Subcutaneous adipose tissue (tissue), 4 donors: ENCODE results near the gene HLA-DQA1. TPM values are rescaled to one million over a fixed set of nuclear protein-coding genes. Genes with fewer than 3 reads are reported as not detected.

Experiments used
- total RNA-seq, 4 donors: library from RNA; depleted of rRNA; stranded (reverse); fragments of >200 nt; gene quantifications; one replicate each; pipeline ENCODE4 v1.1.0, GENCODE V29; 2016
- TF ChIP-seq, protein P1 (sequence below): fragments of 450-650 bp; IDR thresholded peaks from one replicate; pipeline ENCODE4 v1.5.1; 2016; ENCODE audit warnings: low read depth, mild to moderate bottlenecking, control low read depth, antibody characterized with exemption, moderate library complexity

The HLA-DQA1 gene
- total RNA-seq, 4 donors from 2014 or later: 6.6 to 18.5 (median 11.4) TPM

GRCh38 chr6:32624565-32624964 is 12.6 kb upstream of the HLA-DQA1 start:
- TF ChIP-seq, protein P1, sequence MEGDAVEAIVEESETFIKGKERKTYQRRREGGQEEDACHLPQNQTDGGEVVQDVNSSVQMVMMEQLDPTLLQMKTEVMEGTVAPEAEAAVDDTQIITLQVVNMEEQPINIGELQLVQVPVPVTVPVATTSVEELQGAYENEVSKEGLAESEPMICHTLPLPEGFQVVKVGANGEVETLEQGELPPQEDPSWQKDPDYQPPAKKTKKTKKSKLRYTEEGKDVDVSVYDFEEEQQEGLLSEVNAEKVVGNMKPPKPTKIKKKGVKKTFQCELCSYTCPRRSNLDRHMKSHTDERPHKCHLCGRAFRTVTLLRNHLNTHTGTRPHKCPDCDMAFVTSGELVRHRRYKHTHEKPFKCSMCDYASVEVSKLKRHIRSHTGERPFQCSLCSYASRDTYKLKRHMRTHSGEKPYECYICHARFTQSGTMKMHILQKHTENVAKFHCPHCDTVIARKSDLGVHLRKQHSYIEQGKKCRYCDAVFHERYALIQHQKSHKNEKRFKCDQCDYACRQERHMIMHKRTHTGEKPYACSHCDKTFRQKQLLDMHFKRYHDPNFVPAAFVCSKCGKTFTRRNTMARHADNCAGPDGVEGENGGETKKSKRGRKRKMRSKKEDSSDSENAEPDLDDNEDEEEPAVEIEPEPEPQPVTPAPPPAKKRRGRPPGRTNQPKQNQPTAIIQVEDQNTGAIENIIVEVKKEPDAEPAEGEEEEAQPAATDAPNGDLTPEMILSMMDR: no peak

DNA sequence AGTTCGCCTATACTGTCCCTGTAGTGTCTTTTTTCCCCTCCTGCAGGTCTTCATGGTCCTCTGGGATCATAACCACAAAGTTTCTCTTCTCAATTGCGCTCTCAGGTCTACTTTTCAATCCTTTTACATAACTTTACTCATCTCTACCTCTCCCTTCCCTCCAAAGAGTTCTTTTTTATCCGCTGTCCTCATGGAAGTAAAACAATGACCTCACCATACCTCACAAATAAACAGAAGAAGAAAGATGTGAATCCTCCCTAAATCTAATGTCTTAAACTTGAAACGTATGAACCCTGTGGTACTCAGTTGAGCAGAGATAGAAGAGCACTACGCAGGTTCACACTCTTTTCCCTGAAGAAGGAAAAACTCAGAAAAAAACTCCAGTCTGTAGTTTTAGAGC is 12.1 kb upstream of the HLA-DQA1 start:
- TF ChIP-seq, protein P1: no peak

GRCh38 chr6:32627249-32627648 is 10.0 kb upstream of the HLA-DQA1 start:
- TF ChIP-seq, protein P1: no peak

DNA sequence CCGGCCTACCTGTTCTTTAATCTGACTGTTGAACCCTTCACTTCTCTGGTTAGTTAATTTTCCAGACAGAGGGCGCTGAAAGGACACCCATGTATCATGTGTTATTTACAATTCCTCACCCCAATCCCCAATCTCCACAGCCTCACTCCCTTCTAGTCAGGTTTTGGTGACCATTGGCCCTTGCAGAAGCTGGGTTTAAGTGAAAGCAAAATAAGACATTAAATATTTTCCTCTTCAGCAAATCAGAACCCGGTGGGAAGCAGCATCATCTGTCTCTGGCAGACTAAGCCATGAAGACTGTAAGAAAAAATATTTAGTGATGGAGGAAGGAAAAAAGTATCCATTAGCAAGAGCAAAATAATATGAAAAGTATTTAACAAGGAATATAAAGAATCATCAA is 9.4 kb upstream of the HLA-DQA1 start:
- TF ChIP-seq, protein P1: no peak

- TF ChIP-seq, protein P1: no peak
Measured at GRCh38 chr6:32635526-32636123, 1.6 kb upstream of the HLA-DQA1 start.

DNA sequence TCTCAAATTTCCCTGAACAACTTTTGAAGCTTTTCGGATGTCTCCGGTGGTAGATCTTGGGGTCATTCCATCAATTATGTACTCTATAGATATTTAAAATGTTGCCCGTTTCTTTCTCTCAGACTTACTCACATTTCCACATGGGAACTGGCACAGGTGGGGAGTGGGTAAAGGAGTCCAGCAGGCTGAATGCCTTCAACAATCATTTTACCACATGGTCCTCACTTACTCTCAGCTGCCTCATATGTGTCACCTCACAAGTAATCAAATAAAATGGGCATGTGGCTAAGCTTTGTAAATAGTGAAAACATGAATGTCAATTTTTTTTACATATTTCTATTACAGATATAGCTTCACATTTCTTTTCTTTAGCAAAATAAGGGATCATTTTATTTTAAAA is 677 bp downstream of the HLA-DQA1 start:
- TF ChIP-seq, protein P1: no peak

- TF ChIP-seq, protein P1: no peak
Measured at GRCh38 chr6:32638532-32639219, 1.5 kb downstream of the HLA-DQA1 start.
